Middle frontal gyrus (tissue), 1 donor: Measurements from ENCODE around the gene CDSN.

Experiments used
- DNase-seq: peaks from one replicate; pipeline ENCODE4 v3.0.0-alpha.2; 2015; ENCODE audit warnings: low spot score; ENCODE audit errors: extremely low spot score

The CDSN gene

GRCh38 chr6:31115941-31116560 is 4.2 kb downstream of the CDSN start:
- DNase-seq: no peak

DNA sequence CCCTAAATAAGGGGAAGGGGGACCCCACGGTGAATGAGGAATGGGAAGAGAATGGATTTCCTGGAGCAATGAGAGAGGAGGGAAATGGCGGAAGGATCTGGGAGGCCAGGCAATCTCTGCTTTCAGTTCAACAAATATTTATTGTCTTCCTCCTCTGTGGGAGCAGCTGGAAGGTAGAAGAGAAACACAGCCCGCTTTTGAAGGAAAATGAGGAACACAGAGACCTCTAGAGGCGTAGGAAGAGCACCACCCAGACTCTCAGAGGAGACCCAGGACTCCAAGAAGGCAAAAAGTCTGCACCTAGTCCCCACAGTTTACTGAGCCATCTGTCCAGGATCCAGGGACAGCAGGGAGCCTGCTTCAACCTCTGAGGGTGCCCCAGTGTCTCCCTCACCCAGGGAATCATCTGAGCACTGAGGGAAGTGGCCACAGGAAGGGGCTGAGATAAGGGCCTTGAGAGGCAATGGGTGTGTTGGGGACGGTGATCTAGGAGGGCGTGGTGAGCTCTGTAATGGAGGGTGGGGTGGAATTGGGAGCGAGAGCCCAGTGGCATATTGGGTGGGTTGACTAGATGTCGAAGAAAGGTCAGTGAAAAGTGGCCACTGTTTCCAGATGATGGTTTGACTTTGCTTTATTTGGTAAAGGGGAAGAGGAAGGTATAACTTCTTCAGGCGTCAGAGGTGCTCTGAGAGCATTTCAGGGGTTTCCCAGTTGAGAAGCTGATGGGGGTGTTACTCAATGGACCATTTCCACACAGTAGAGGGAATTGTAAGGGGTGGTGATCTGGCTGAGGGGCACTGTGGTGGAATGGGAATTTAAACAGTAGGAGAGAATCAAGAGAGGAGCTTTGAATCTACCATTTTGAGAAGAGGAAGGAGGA is 5.0 kb downstream of the CDSN start:
- DNase-seq: no peak

- DNase-seq: no peak
Observed at GRCh38 chr6:31114541-31114878, 5.7 kb downstream of the CDSN start, which contains the start of gene PSORS1C1. TSS of gene PSORS1C1 (plus strand) at chr6:31114800. CDS start at chr6:31129633, 14,833 bp downstream.

- DNase-seq: no peak
Observed at GRCh38 chr6:31113861-31114540, 6.2 kb downstream of the CDSN start.

GRCh38 chr6:31112478-31112877 is 7.8 kb downstream of the CDSN start, which contains the start of gene C6orf15:
TSS of gene C6orf15 (minus strand) at chr6:31112575. CDS start at chr6:31112555, 20 bp downstream.
- no peak for DNase-seq

- DNase-seq: no peak
Observed at GRCh38 chr6:31111712-31112111, 8.5 kb downstream of the CDSN start.

DNA sequence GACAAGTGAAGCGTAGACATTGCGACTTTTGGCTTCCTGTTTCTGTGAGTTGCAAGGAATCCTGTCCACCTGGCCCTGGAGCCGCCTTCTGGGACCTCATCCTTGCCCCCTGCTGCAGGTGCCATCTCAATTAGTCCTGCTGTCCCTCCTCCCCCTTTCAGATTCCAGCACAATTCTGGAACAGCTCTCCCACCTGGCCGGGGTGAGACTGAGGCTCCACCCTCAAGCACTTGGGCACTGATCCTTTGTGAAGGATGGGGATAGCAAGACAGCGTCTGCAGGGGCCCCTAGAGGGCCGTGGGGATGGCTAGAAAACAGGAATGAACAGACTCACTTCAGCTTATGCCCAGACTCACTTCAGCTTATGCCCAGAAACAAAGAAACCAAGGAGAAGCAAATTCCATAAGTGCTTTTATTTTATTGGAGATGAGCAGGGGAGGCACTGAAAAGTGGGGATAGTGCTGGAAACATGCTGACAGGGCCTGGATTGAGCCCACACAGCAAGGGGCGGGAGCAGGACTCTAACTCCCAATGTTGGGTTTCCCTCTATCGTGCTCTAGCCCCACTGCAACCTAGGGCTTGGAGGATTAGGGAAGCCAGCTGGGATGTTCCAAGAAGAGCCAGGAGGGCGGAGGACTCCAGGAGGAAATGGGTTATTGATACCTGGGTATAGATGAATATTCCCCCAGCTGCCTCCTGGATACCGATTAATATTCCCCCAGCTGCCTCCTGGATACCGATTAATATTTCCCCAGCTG is 9.2 kb downstream of the CDSN start:
- no peak for DNase-seq

DNA sequence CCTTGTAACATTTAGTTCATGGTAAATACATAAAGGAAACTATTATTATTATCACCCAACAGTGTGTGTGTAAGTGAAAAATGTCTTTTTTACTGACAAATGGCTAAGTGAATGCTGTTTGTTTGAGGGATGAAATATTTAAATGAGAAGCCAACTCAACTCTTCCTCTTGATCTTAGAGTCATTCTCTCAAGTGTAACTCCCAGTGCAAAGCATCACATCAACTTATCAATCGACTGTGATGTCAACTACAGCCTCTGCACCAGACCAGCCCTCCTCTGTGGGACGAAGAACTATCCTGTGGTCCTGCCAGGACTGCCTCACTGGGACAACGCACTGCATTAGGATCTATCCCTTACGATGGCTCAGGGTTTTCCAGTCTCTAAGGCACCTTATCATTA is 13.2 kb downstream of the CDSN start:
- no peak for DNase-seq

DNA sequence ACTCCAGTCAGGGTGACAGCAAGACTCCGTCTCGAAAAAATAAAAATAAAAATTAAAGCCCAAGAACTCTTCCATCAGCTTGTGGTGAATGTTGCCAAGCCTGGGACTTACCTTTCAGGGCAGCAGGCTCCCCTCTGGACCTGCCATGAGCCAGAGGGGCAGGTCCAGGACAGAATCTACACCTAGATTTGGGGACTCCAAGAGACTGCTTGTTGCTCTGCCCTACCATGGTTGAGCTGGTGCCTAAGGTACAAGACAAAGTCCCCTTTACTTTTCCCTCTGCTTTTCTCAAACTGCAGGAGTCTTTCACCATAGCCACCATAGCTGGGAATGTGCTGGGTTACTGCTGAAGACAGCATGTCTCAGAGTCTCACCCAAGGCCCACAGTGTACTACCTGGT is 17.1 kb downstream of the CDSN start:
- DNase-seq: no peak

DNA sequence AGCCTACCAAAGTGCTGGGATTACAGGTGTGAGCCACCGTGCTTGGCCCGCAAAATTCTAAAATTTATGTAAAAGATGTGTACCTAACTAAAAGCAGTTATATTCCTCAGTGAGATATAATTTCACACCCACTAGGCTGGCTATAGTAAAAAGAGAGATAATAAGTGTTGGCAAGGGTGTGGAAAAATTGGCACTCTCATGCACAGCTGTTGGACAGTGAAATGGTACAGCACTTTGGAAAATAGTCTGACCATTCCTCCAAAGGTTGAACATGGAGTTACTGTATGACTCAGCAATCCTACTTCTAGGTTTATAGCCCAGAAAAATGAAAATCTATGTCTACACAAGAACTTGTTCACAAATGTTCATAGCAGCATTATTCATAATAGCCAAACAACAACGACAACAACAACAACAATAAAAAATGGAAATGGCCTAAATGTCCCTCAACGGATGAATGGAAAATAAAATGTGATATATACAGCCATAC is 21.8 kb downstream of the CDSN start:
- no peak for DNase-seq

- DNase-seq: no peak
Observed at GRCh38 chr6:31096656-31097055, 23.6 kb downstream of the CDSN start.

GRCh38 chr6:31096215-31096614 is 24.0 kb downstream of the CDSN start:
- DNase-seq: no peak

GRCh38 chr6:31094389-31094881 is 25.8 kb downstream of the CDSN start:
- DNase-seq: no peak

DNA sequence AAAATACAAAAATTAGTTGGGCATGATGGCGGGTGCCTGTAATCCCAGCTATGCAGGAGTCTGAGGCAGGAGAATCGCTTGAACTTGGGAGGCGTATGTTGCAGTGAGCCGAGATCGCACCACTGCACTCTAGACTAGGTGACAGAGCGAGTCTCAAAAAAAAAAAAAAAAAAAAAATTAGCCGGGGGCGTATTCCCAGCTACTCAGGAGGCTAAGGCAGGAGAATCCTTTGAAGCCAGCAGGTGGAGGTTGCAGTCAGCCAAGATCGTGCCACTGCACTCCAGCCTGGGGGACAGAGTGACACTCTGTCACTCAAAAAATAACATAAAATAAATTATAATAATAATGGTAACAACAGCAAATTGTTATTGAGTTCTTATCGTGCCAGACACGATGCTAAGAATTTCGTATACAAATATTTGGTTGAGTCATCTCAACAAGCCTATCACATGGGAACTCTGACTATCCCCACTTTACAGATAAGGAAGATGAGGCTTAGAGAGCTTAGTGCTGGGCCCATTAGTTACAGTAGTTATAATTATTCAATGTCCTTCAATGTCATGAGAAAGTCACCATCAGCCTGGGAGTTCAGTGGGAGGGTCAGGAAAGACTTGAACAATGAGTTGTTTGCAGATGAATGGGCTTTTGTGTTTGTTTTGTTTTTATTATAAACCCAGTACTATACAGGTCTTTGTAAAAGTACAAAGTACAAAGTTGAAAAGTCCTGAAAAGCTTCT is 27.3 kb downstream of the CDSN start:
- no peak for DNase-seq

DNA sequence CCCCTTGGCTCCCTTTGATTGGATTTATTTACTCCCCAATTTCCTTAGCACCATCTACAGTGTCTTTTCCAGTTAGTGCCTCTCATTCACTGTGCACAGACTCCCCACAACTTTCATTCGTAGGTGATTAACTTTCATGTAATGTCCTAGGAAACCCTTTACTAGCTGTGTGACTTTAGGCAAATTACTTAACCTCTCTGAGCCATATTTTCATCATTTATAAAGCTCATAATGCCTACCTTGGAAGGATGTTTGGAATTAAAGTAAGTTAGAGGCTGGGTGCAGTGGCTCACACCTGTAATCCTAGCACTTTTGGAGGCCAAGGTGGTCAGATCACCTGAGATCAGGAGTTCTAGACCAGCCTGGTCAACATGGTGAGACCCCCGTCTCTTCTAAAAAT is 28.0 kb downstream of the CDSN start:
- no peak for DNase-seq

DNA sequence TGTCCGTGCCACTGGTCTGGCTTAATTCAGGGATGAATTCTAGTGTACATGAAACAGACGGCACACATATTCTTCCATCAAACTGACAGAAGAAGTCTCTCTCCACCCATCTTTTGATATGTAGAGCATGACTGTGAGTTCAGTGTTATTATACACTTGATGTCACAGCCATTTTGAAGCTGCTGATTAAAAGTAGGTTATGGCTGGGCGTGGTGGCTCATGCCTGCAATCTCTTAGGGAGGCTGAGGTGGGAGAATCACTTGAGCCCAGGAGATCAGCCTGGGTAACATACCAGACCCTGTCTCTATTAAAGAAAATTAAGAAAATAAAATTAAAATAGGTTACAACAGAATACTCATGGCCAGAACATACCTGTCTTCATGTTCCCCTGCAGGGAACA is 28.6 kb downstream of the CDSN start:
- no peak for DNase-seq

DNA sequence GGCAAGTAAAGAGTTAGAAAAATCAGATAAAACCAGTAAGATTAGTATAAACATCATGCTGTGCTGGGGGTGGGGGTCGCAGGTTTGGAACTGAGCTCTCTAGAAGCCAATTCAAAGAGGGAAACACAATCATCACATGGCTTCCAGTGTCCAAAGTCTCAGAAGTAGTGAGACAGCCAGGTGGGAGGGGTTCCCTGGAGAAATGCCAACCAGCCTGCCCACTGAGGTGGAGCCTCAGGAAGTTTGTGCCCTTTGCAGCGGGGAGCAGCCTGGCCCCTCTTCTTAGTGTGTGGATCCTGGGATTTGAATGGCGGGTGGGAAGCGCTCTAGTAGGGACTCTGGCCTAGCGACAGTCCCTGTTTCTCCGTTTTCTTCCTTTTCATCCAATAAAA is 29.3 kb downstream of the CDSN start:
- DNase-seq: no peak

GRCh38 chr6:31090275-31090972 is 29.8 kb downstream of the CDSN start:
- DNase-seq: no peak

DNA sequence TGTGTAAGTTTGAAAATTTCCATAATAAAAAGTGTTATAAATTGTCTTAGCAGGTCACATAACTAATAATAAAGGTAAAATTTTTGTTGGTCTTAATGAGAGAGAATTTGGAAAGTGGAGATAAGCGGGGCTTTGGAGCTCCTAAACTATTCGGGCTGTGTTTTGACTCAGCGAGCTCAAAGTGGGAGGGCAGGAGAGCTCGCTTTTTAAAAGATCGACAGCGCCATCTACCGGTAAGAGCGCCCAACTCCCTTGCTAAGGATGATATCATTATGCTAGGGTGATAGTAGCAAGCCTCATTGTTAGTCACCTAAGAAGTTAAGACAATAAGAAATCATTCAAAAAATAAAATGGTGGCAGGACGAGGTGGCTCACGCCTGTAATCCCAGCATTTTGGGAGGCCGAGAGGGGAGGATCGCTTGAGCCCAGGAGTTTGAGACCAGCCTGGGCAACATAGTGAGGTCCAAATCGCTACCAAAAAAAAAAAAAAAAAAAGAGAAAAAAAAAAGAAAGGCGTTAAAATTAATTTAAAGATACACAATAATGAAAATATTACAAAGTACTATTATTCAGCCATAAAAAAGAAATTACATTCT is 32.7 kb downstream of the CDSN start:
- DNase-seq: peak; percentile 81
